Effector memory CD4-positive, alpha-beta T cell (primary cell): ENCODE results near the gene AKT1S1.

ENCODE experiments used
- DNase-seq, 3 donors: peaks; one replicate each; pipeline ENCODE4 v3.0.0-alpha.2; 2020
- H3K27ac ChIP-seq: 2 replicates; pipeline ENCODE4 v1.7.0; 2013; ENCODE audit warnings: mild to moderate bottlenecking, low read length, moderate library complexity; ENCODE audit not compliant: insufficient read depth, poor library complexity, severe bottlenecking
- H3K27me3 ChIP-seq: replicated peaks from 2 replicates; pipeline ENCODE4 v1.7.0; 2013; ENCODE audit warnings: mild to moderate bottlenecking, low read length; ENCODE audit not compliant: insufficient read depth, control insufficient read depth, poor library complexity, severe bottlenecking
- H3K36me3 ChIP-seq: 2 replicates; pipeline ENCODE4 v1.7.0; 2013; ENCODE audit warnings: mild to moderate bottlenecking, low read length, moderate library complexity; ENCODE audit not compliant: control insufficient read depth, insufficient read depth
- H3K4me1 ChIP-seq: 2 replicates; pipeline ENCODE4 v1.7.0; 2013; ENCODE audit warnings: low read length, mild to moderate bottlenecking; ENCODE audit not compliant: control insufficient read depth, insufficient read depth, poor library complexity, severe bottlenecking
- H3K4me3 ChIP-seq: 2 replicates; pipeline ENCODE4 v1.7.0; 2013; ENCODE audit warnings: low read length, low read depth, mild to moderate bottlenecking; ENCODE audit not compliant: insufficient read depth, poor library complexity, severe bottlenecking
- H3K9me3 ChIP-seq: 2 replicates; pipeline ENCODE4 v1.7.0; 2013; ENCODE audit warnings: mild to moderate bottlenecking, low read length, moderate library complexity; ENCODE audit not compliant: control insufficient read depth

The AKT1S1 gene

GRCh38 chr19:49875177-49875576 is 2.0 kb downstream of the AKT1S1 start:
- Histone ChIP-seq H3K27me3 (no peaks in the 10 kb centered on the region), H3K36me3 (peaks cover 11% of the 10 kb centered on the region), H3K4me3 (no peak overlapping the region), H3K27ac (peak overlapping the region; percentile 98), H3K4me1 (peaks cover 15% of the 10 kb centered on the region), H3K9me3 (no peaks in the 10 kb centered on the region)
- DNase-seq, result no peak

- Histone ChIP-seq H3K9me3 (no peaks in the 10 kb centered on the region), H3K4me1 (peaks cover 20% of the 10 kb centered on the region), H3K27ac (no peak overlapping the region), H3K4me3 (no peak overlapping the region), H3K27me3 (no peaks in the 10 kb centered on the region), H3K36me3 (peaks cover 9% of the 10 kb centered on the region)
- no peak for DNase-seq
Measured at GRCh38 chr19:49874503-49875157, 2.5 kb downstream of the AKT1S1 start.

- H3K36me3 ChIP-seq, result peaks cover 3% of the 10 kb centered on the region
- no peaks in the 10 kb centered on the region for H3K9me3 ChIP-seq
- H3K27ac ChIP-seq, result no peak overlapping the region
- no peak for DNase-seq
- H3K27me3 ChIP-seq, result no peaks in the 10 kb centered on the region
- no peak overlapping the region for H3K4me3 ChIP-seq
- H3K4me1 ChIP-seq, result peaks cover 20% of the 10 kb centered on the region
Measured at GRCh38 chr19:49873834-49874233, 3.3 kb downstream of the AKT1S1 start.

- DNase-seq, result no peak
- peaks cover 15% of the 10 kb centered on the region for H3K4me1 ChIP-seq
- no peaks in the 10 kb centered on the region for H3K27me3 ChIP-seq
- no peak overlapping the region for H3K4me3 ChIP-seq
- H3K36me3 ChIP-seq, result peaks cover 3% of the 10 kb centered on the region
- H3K27ac ChIP-seq, result no peak overlapping the region
- no peaks in the 10 kb centered on the region for H3K9me3 ChIP-seq
Measured at GRCh38 chr19:49873129-49873521, 4.0 kb downstream of the AKT1S1 start.

GRCh38 chr19:49872245-49873128 is 4.7 kb downstream of the AKT1S1 start:
- Histone ChIP-seq H3K27me3 (no peaks in the 10 kb centered on the region), H3K4me3 (no peak overlapping the region), H3K27ac (no peak overlapping the region), H3K36me3 (peaks cover 3% of the 10 kb centered on the region), H3K4me1 (peaks cover 14% of the 10 kb centered on the region), H3K9me3 (no peaks in the 10 kb centered on the region)
- no peak for DNase-seq

- no peak overlapping the region for H3K27ac ChIP-seq
- peaks cover 3% of the 10 kb centered on the region for H3K36me3 ChIP-seq
- DNase-seq, result no peak
- no peak overlapping the region for H3K4me3 ChIP-seq
- H3K9me3 ChIP-seq, result no peaks in the 10 kb centered on the region
- H3K4me1 ChIP-seq, result peaks cover 24% of the 10 kb centered on the region
- no peaks in the 10 kb centered on the region for H3K27me3 ChIP-seq
Measured at GRCh38 chr19:49871349-49871985, 5.7 kb downstream of the AKT1S1 start.

GRCh38 chr19:49870309-49870901 is 6.8 kb downstream of the AKT1S1 start:
- Histone ChIP-seq H3K4me1 (peaks cover 26% of the 10 kb centered on the region), H3K36me3 (peaks cover 3% of the 10 kb centered on the region)

GRCh38 chr19:49869484-49870308 is 7.5 kb downstream of the AKT1S1 start:
- H3K4me3 ChIP-seq, result peak overlapping the region; percentile 61
- peak overlapping the region; percentile 74 for H3K27ac ChIP-seq
- peaks cover 3% of the 10 kb centered on the region for H3K36me3 ChIP-seq
- no peaks in the 10 kb centered on the region for H3K27me3 ChIP-seq
- DNase-seq, result peak; percentile 83 to 90 (median 90)
- H3K4me1 ChIP-seq, result peaks cover 26% of the 10 kb centered on the region
- H3K9me3 ChIP-seq, result no peaks in the 10 kb centered on the region

More at GRCh38 chr19:49870309-49870901, 6.8 kb downstream of the AKT1S1 start:
- H3K27ac ChIP-seq, result peak overlapping the region; percentile 74
- no peaks in the 10 kb centered on the region for H3K27me3 ChIP-seq
- H3K9me3 ChIP-seq, result no peaks in the 10 kb centered on the region
- H3K4me3 ChIP-seq, result peak overlapping the region; percentile 61
- no peak for DNase-seq

GRCh38 chr19:49869009-49869483 is 8.1 kb downstream of the AKT1S1 start:
- Histone ChIP-seq H3K4me1 (peaks cover 26% of the 10 kb centered on the region), H3K27me3 (no peaks in the 10 kb centered on the region), H3K36me3 (peaks cover 5% of the 10 kb centered on the region), H3K9me3 (no peaks in the 10 kb centered on the region), H3K4me3 (peak overlapping the region; percentile 28), H3K27ac (peak overlapping the region; percentile 74)
- DNase-seq, result no peak
